ENCODE results near the gene ZNF521. TPM values are rescaled to one million over a fixed set of nuclear protein-coding genes. Genes with fewer than 3 reads are reported as not detected.

The ZNF521 gene
- total and polyA plus RNA-seq, 10 of the 15 experiments (the other 5 are each of a cell fraction or from before 2014, with no cell fraction given): 0.02 to 0.05 (median 0.04) TPM; not detected in 6

DNA sequence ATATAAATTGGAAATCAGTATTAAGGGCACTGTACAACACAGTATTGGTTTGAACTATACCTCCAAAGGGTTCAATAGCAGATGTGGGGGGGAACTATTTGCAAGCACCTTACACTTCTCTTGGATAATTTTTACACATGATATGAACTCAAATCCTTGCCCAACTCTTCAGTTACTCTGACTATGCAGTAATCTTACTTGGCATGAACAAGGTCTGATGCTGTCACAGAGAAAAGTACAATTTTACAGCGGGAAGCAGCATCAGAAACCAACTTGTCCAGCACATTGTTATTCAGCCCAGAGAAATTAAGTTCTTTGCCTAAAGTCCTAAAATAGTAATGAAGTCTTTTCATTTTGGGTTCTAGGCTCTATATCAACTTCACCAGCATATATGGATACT, 98.2 kb downstream of the ZNF521 start:
- ChIA-PET CTCF (no interaction called here), POLR2A (no interaction called here), RAD21 (ENCODE audit: unreplicated experiment) (no interaction called here), SMC1A (ENCODE audit: uncharacterized antibody, unreplicated experiment) (no interaction called here)
- WGBS (ENCODE audit: insufficient coverage, insufficient replicate concordance, low lambda C conversion rate, missing lambda C conversion rate): 0% methylated on average over 1 of the region's 1 CpG
- no TSS peak for BruUV-seq (replicated peaks)
- no peak overlapping the region for H3K27ac ChIP-seq (ENCODE audit: control insufficient read depth, insufficient read depth)
- DNase-seq (ENCODE audit: low read depth, low spot score) (no peak), ATAC-seq (no peak), FAIRE-seq (no peak)
- no peaks in the 10 kb centered on the region for H3K36me3 ChIP-seq (ENCODE audit: control insufficient read depth in 2 of 2, insufficient read depth in 2 of 2, low read length in 1 of 2)
- no peak overlapping the region for H3K9ac ChIP-seq (ENCODE audit: control insufficient read depth, insufficient read depth, low read length)
- TF ChIP-seq SIX5 (IDR thresholded peaks at IDR 0.05; ENCODE audit: low read depth, low read length, severe bottlenecking) (no peak), NFYA (IDR thresholded peaks at IDR 0.05; ENCODE audit: borderline replicate concordance, low read depth, low read length) (no peak), ZNF592 (IDR thresholded peaks at IDR 0.05) (no peak), JUND (IDR thresholded peaks at IDR 0.05; ENCODE audit: low read depth, low read length) (no peak)
- TF ChIP-seq, protein P1, sequence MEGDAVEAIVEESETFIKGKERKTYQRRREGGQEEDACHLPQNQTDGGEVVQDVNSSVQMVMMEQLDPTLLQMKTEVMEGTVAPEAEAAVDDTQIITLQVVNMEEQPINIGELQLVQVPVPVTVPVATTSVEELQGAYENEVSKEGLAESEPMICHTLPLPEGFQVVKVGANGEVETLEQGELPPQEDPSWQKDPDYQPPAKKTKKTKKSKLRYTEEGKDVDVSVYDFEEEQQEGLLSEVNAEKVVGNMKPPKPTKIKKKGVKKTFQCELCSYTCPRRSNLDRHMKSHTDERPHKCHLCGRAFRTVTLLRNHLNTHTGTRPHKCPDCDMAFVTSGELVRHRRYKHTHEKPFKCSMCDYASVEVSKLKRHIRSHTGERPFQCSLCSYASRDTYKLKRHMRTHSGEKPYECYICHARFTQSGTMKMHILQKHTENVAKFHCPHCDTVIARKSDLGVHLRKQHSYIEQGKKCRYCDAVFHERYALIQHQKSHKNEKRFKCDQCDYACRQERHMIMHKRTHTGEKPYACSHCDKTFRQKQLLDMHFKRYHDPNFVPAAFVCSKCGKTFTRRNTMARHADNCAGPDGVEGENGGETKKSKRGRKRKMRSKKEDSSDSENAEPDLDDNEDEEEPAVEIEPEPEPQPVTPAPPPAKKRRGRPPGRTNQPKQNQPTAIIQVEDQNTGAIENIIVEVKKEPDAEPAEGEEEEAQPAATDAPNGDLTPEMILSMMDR (IDR thresholded peaks at IDR 0.05 in 2 of 3, conservative IDR thresholded peaks at IDR 0.05 in 1 of 3; ENCODE audit: control insufficient read depth in 2 of 3, extremely low read depth in 1 of 3, insufficient read depth in 1 of 3, low read depth in 3 of 3, low read length in 3 of 3): no peak
- TF ChIP-seq, protein P2, sequence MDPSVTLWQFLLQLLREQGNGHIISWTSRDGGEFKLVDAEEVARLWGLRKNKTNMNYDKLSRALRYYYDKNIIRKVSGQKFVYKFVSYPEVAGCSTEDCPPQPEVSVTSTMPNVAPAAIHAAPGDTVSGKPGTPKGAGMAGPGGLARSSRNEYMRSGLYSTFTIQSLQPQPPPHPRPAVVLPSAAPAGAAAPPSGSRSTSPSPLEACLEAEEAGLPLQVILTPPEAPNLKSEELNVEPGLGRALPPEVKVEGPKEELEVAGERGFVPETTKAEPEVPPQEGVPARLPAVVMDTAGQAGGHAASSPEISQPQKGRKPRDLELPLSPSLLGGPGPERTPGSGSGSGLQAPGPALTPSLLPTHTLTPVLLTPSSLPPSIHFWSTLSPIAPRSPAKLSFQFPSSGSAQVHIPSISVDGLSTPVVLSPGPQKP (IDR thresholded peaks at IDR 0.05; ENCODE audit: low read depth, low read length): no peak
- H3K4me1 ChIP-seq (ENCODE audit: control insufficient read depth, insufficient read depth, low read length): no peaks in the 10 kb centered on the region
- H3K79me2 ChIP-seq (ENCODE audit: control insufficient read depth, insufficient read depth, low read length): no peaks in the 10 kb centered on the region
- H3K27me3 ChIP-seq (replicated peaks in 1 of 2; ENCODE audit: control insufficient read depth in 2 of 2, insufficient read depth in 2 of 2, low read length in 1 of 2): no peaks in the 10 kb centered on the region; a peak in 1 of 4 replicates
- no peak overlapping the region for H3K4me2 ChIP-seq (ENCODE audit: control insufficient read depth, insufficient read depth)
- intact Hi-C loops (cut with micrococcal nuclease; ENCODE audit: unreplicated experiment) (no loop called here), in situ Hi-C loops (cut with MboI) (no loop called here)
- H2AFZ ChIP-seq (ENCODE audit: control insufficient read depth, low read depth, low read length): no peak overlapping the region
- no peaks in the 10 kb centered on the region for H4K20me1 ChIP-seq (ENCODE audit: control insufficient read depth, insufficient read depth)
- no peak overlapping the region for H3K4me3 ChIP-seq
- no peaks in the 10 kb centered on the region for H3K9me3 ChIP-seq (replicated peaks; ENCODE audit: control insufficient read depth, insufficient read depth, low read length)
